HL-60/S4 treated with phorbol 12-myristate 13-acetate at 8.2 ng/mL for 4 days and 3 days (cell line): ENCODE data around the gene FKTN.

Experiments used
- in situ Hi-C: fragments of 300-500 bp; cut with MboI; formaldehyde crosslinking; loops from 2 replicates; pipeline ENCODE4 v1.15.0; 2022; ENCODE audit warnings: low sequenced_read_pairs

Gene FKTN

GRCh38 chr9:105632807-105633206, 74.9 kb downstream of the FKTN start:
- in situ Hi-C loops: no loop called here

GRCh38 chr9:105633411-105633810, 75.5 kb downstream of the FKTN start:
- in situ Hi-C loops: no loop called here

- in situ Hi-C loops: no loop called here
Measured at GRCh38 chr9:105636331-105636730, 78.4 kb downstream of the FKTN start.

- in situ Hi-C loops: no loop called here
Measured at GRCh38 chr9:105637787-105638395, 80.0 kb downstream of the FKTN start.

- in situ Hi-C loops: no loop called here
Measured at GRCh38 chr9:105639936-105640335, 82.0 kb downstream of the FKTN start.

GRCh38 chr9:105643795-105644194, 85.9 kb downstream of the FKTN start:
- in situ Hi-C loops: no loop called here

GRCh38 chr9:105646879-105647594, 89.1 kb downstream of the FKTN start:
- in situ Hi-C loops: no loop called here

GRCh38 chr9:105647595-105648349, 89.8 kb downstream of the FKTN start:
- in situ Hi-C loops: no loop called here

GRCh38 chr9:105651806-105652205, 93.9 kb downstream of the FKTN start:
- in situ Hi-C loops: no loop called here

GRCh38 chr9:105656131-105656921, 98.4 kb downstream of the FKTN start:
- in situ Hi-C loops: no loop called here

- in situ Hi-C loops: no loop called here
Measured at GRCh38 chr9:105658351-105658750, 100.4 kb downstream of the FKTN start.

GRCh38 chr9:105661011-105661410, 103.1 kb downstream of the FKTN start:
- in situ Hi-C loops: no loop called here

GRCh38 chr9:105662184-105663104, 104.5 kb downstream of the FKTN start, which contains the start of gene TAL2:
Gene TAL2, plus strand, starts transcription at chr9:105662457. Its CDS starts 40 bp downstream, at chr9:105662497.
- in situ Hi-C loops: no loop called here

- in situ Hi-C loops: no loop called here
Measured at GRCh38 chr9:105663914-105664313, 106.0 kb downstream of the FKTN start.

- in situ Hi-C loops: no loop called here
Measured at GRCh38 chr9:105667867-105668266, 109.9 kb downstream of the FKTN start.

- in situ Hi-C loops: no loop called here
Measured at GRCh38 chr9:105670315-105670714, 112.4 kb downstream of the FKTN start.

- in situ Hi-C loops: no loop called here
Measured at GRCh38 chr9:105670775-105671174, 112.8 kb downstream of the FKTN start.

- in situ Hi-C loops: no loop called here
Measured at GRCh38 chr9:105672711-105673234, 114.8 kb downstream of the FKTN start.

GRCh38 chr9:105673850-105674387, 116.0 kb downstream of the FKTN start:
- in situ Hi-C loops: no loop called here
